HG02870 (cell line): ENCODE data around the gene GPR37.

Experiments
- ATAC-seq: cut with Tn5 transposase; IDR thresholded peaks from one replicate; pipeline ENCODE4 v1.9.1; 2021; ENCODE audit warnings: mild to moderate bottlenecking, moderate library complexity; ENCODE audit not compliant: unreplicated experiment

The GPR37 gene

GRCh38 chr7:124737760-124738300, 27.8 kb downstream of the GPR37 start:
- no peak for ATAC-seq

DNA sequence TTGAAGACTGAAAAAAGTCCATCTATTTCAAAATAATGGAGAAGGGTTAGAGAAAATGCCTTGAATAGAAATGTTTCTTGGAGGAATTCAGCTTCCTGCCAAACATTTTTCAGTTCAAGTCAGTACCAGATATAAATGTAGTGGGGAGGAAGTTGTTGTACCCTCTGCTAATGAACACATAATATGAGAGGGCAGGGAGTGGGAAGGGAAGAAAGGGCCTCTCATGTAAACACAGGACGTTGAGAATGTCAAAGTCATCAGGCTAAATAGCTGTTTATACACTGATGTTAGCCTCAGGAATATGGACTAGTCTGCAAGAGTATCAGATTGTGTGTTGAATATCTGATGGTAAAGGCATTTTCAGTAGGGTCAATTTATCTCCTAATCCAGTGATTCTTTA, 37.0 kb downstream of the GPR37 start:
- ATAC-seq = no peak

DNA sequence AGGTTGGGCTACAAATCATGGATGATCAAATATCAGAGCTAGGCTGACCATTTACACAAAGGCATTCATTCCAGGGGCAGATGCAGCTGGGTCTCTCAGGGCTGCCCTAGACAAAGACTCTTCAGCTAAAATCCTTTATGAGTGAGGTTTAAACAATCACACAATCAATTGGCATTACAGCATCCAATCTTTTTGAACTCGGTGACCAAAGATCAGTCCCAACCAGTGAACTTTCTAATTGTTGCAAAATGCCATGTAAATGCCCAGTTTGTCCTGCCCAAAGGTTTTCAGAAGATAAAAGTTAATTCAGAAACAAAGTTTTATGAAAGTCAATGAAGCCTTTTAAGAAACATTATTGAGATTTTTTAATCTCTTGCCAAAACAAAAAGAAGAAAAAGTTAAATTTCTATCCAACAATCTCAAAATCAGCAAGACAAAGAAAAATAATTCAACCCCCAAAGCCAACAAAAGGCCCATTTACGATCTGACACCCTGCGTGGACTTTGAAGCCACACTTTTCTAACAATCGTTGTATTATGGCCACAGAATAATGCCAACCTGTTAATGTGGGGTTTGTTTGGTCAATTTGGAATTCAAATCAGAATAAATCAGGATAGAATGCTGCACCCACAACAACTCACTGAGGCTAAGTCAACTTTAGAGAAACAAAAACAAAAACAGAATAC, 40.9 kb downstream of the GPR37 start:
- no peak for ATAC-seq

GRCh38 chr7:124724079-124724478, 41.5 kb downstream of the GPR37 start:
- no peak for ATAC-seq

GRCh38 chr7:124723012-124723411, 42.6 kb downstream of the GPR37 start:
- no peak for ATAC-seq

DNA sequence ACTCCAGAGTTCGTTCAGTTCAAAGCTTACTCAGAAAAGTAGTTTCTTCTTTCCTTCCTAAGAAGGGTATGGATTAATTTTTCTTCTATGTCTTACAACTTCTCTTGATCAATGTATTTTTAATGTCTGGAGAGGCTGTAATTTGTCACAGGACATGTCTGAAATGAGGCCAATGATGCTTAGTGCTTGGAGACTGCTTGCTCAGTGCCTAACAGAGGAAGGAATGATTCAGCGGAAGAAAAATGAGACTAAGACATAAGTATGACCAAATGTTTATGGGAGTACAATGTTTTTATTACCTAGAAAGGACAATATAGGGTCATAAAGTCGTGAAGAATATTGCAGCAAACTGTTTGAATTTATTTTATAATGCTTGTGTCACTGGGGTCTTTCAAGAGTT, 43.3 kb downstream of the GPR37 start:
- no peak for ATAC-seq

DNA sequence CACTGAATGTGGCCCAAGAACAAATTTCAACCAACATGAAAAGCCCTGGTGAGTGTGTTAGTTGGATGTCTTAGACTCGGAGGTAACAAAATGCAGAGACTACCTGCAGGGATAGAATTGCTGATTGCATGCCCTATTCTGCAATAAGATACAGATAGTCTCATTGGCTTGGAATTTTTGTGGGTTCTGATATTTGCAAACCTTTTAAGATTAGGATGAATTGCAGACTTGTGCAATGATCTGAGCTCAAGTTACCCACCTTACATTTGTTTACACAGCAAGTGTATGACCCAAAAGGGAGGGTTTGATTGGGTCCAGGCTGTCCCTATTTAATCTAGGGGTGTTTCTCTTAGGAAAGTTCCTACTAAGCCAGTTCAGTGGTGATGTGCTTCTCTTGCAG, 45.4 kb downstream of the GPR37 start:
- no peak for ATAC-seq

DNA sequence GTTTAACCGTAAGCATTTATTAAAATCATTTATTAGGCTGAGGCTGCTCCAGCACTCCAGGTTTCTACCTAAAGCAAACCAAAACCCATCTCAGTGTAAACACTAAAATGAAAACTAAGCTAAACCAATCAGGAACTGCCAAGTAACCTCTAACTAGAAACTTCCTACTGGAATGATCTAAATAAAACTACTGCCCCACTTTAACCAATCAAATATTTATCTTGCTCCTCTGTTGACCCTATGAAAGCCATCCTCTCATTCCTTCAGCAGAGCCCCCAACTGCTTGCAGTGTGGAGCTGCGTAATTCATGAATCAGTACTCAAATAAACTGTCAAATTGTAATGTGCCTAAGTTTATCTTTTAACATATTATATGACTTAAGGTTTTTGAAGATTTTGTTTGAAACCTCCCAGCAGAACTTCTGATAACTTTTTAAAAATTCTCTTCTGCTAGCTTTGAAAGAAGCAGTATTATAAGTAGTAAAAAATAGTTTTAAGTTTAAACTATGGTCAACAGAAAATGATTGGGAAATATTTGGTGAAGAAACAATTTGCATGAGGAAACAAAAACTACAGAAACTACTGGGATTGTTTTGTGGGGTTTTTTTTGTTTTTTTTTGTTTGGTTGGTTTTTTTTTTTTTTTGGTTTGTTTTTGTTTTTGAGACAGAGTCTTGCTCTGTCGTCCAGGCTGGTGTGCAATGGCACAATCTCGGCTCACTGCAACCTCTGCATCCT, 47.4 kb downstream of the GPR37 start:
- no peak for ATAC-seq

GRCh38 chr7:124716894-124717293, 48.7 kb downstream of the GPR37 start:
- ATAC-seq = no peak

- no peak for ATAC-seq
Measured at GRCh38 chr7:124713086-124713485, 52.5 kb downstream of the GPR37 start.

DNA sequence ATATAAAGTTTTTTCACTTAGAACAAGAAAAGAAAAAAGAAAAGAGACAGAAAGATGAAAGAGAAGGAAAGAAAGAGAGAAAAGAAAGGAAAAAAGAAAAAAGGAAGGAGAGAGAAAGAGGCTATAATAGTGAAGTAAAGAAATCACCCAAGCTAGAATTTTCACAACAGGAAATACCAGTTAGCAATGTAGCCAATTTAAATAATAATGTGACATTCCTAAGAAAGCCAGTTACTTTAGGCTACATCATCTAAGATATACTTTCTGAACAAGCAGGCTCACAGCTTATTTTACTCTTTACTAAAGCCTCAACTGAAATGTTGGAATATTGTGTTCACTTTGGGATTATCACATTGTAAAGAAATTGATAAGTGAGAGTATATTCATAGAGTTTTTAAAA, 53.6 kb downstream of the GPR37 start:
- no peak for ATAC-seq

GRCh38 chr7:124702385-124702784, 63.2 kb downstream of the GPR37 start:
- no peak for ATAC-seq

DNA sequence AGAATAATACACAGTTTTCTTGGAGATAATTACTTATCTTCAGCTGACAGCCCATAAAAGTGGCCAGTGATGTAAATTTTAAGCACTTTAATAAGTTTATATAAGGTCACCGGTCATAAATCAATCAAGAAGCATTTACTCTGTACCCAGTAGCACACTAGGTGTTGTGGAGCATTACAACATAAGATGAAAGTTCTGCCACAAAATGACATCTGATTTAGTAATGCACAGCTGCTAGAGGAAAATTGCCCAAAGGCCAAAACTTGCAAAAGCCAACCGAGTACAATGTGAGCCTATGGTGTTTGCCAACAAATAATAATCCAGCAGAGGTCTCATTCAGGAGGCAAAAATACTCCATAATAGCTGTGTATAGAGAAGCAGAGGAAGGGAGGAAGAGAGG, 63.6 kb downstream of the GPR37 start:
- ATAC-seq = no peak

- ATAC-seq = no peak
Measured at GRCh38 chr7:124700655-124701054, 64.9 kb downstream of the GPR37 start.

GRCh38 chr7:124698964-124699363, 66.6 kb downstream of the GPR37 start:
- ATAC-seq = no peak

DNA sequence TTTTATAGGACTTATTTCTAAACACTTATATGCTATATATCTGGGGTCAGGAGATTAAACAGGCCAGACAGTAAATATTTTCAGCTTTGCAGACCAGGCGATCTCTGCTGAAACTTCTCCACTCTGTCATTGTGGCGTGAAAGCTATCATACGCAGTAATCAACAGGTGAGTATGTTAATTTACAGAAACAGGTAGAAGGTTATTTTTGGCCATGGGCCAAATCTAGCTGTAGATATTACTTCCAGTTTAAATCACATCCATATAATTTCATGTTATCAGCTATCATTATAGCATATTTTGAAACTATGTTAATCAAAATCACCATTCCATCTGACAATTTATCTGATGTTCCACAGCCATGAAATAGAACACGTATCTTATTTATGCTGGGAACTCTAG, 67.8 kb downstream of the GPR37 start:
- ATAC-seq = no peak
